CD4-positive, alpha-beta T cell treated with Interleukin-6 for 4 hours (primary cell): ENCODE measurements around the gene SUMO3.

Source experiments
- DNase-seq: peaks from one replicate; pipeline ENCODE4 v3.0.0-alpha.2; 2020; ENCODE audit warnings: mixed read lengths

Gene SUMO3

DNA sequence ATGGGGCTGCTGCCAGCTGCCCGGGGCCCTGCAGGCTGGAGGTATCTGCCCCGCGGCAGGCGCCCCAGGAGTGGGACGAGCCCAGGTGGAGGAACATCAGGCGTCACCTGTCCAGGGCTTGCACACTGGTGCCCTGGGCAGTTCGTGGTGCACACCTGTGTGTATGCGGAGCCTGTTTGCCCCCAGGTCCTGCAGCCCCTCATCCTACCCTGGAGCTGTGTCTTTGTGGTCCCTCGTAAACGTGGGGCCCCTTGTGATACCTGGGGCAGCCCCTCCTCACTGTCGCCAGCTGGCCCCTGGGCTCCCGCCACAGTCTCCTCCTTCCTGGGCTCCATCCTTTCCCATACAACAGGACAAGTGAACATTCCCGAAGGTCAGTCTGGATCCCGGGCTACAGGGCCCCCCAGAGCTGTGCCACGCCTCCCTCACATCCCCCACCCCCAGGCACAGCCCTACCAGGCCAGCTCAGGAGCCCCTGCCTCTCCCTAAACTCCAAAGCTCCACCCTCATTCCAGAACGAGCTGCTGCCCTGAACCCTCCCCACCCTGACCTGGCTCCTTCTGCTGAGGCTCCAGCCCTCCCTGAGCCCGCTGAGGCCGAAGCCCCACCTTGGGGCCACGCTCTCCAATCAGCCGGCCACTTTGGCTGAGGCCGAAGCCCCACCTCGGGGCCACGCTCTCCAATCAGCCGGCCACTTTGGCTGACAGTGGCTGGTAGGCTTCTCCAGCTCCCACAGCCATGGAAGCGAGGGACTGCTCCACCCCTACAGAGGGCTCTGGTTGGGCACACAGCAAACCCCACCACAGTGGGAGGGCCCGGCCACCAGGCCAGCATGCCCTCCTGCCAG lies 58.9 kb downstream of the SUMO3 start:
- DNase-seq = no peak

DNA sequence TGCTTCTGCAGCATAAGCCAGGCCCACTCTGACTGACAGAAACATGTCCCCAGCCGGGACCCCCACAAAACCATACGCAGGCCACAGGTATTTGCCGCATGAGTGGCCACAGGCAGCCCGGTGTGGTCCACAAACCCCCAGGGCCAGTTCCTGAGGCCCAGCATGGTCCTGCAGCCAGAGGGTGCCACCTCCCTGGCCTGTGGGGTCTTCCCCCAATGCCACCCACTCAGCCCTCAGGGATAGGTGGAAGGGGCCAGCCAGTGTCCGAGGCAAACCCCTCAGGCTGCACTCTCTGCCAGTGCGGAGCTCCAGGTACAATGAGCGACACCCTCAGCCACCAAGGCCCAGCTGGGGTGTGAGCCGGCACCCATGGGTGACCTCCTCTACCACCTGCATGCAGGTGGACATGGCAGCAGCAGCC lies 59.7 kb downstream of the SUMO3 start:
- no peak for DNase-seq

- no peak for DNase-seq
Measured at GRCh38 chr21:44757731-44758130, 60.1 kb downstream of the SUMO3 start.

- no peak for DNase-seq
Measured at GRCh38 chr21:44756423-44757185, 61.3 kb downstream of the SUMO3 start.
